Activated naive CD8-positive, alpha-beta T cell treated with anti-CD3 and anti-CD28 coated beads for 36 hours (primary cell): ENCODE measurements around the gene DYNLT2B. TPM values are rescaled to one million over a fixed set of nuclear protein-coding genes. Genes with fewer than 3 reads are reported as not detected.
"Not testable (repeated sequence)": the region's sequence is repeated elsewhere in the genome, so short reads cannot be mapped to it uniquely, and the experiment has no call there.

Experiments used
- DNase-seq: peaks from one replicate; pipeline ENCODE4 v3.0.0; 2021
- H3K27ac Mint-ChIP-seq: one replicate; pipeline ENCODE4 v1.8.0; 2022; ENCODE audit warnings: mild to moderate bottlenecking, moderate library complexity, mixed read lengths
- H3K27me3 Mint-ChIP-seq: one replicate; pipeline ENCODE4 v1.8.0; 2022; ENCODE audit warnings: mild to moderate bottlenecking, mixed read lengths
- H3K36me3 Mint-ChIP-seq: one replicate; pipeline ENCODE4 v1.8.0; 2021; ENCODE audit warnings: mild to moderate bottlenecking, mixed read lengths
- H3K4me1 Mint-ChIP-seq: one replicate; pipeline ENCODE4 v1.8.0; 2021; ENCODE audit warnings: mixed read lengths
- H3K4me3 Mint-ChIP-seq: one replicate; pipeline ENCODE4 v1.8.0; 2022; ENCODE audit warnings: mild to moderate bottlenecking, moderate library complexity, mixed read lengths
- H3K9me3 Mint-ChIP-seq: one replicate; pipeline ENCODE4 v1.8.0; 2022; ENCODE audit warnings: mixed read lengths
- total RNA-seq, 2 experiments: library from RNA; stranded (reverse); gene quantifications; one replicate each; pipeline ENCODE4 v1.2.3, GENCODE V29; 2021

The DYNLT2B gene
- 1 to 10 TPM; 8.1 to 8.4 TPM for total RNA-seq

GRCh38 chr3:196317687-196318467 lies at the start of gene DYNLT2B:
TSS of gene DYNLT2B (minus strand) at chr3:196318240. CDS start at chr3:196318152, 88 bp downstream.
- Mint-ChIP-seq H3K9me3 (no peaks in the 10 kb centered on the region), H3K27me3 (no peaks in the 10 kb centered on the region), H3K4me3 (peak within 1 kb of the TSS; percentile 93), H3K36me3 (no peaks in the 10 kb centered on the region), H3K27ac (peak within 1 kb of the TSS; percentile 94), H3K4me1 (peaks cover 5% of the 10 kb centered on the region)
- DNase-seq, result peak; percentile 93

GRCh38 chr3:196365736-196366135 lies 47.7 kb upstream of the DYNLT2B start:
- no peaks in the 10 kb centered on the region for H3K27me3 Mint-ChIP-seq
- H3K27ac Mint-ChIP-seq, result no peak overlapping the region
- H3K9me3 Mint-ChIP-seq, result no peaks in the 10 kb centered on the region
- no peak for DNase-seq
- H3K4me1 Mint-ChIP-seq, result no peaks in the 10 kb centered on the region
- H3K36me3 Mint-ChIP-seq, result peaks cover 10% of the 10 kb centered on the region
- no peak overlapping the region for H3K4me3 Mint-ChIP-seq

- Mint-ChIP-seq H3K27me3 (no peaks in the 10 kb centered on the region), H3K9me3 (no peaks in the 10 kb centered on the region), H3K36me3 (peaks cover 31% of the 10 kb centered on the region), H3K4me1 (peaks cover 5% of the 10 kb centered on the region), H3K4me3 (no peak overlapping the region), H3K27ac (no peak overlapping the region)
- no peak for DNase-seq
Observed at GRCh38 chr3:196360586-196360985, 42.5 kb upstream of the DYNLT2B start.

- not testable (repeated sequence) for H3K27me3 Mint-ChIP-seq, DNase-seq, H3K9me3 Mint-ChIP-seq, H3K4me3 Mint-ChIP-seq, H3K4me1 Mint-ChIP-seq, H3K27ac Mint-ChIP-seq
- H3K36me3 Mint-ChIP-seq, result peaks cover 32% of the 10 kb centered on the region
Observed at GRCh38 chr3:196358540-196358939, 40.5 kb upstream of the DYNLT2B start.

- DNase-seq, result no peak
- no peak overlapping the region for H3K27ac Mint-ChIP-seq
- peaks cover 32% of the 10 kb centered on the region for H3K36me3 Mint-ChIP-seq
- peaks cover 5% of the 10 kb centered on the region for H3K4me1 Mint-ChIP-seq
- H3K4me3 Mint-ChIP-seq, result no peak overlapping the region
- no peaks in the 10 kb centered on the region for H3K27me3 Mint-ChIP-seq
- no peaks in the 10 kb centered on the region for H3K9me3 Mint-ChIP-seq
Observed at GRCh38 chr3:196357905-196358304, 39.9 kb upstream of the DYNLT2B start.

- no peak overlapping the region for H3K4me3 Mint-ChIP-seq
- no peak overlapping the region for H3K27ac Mint-ChIP-seq
- H3K9me3 Mint-ChIP-seq, result no peaks in the 10 kb centered on the region
- DNase-seq, result no peak
- peaks cover 25% of the 10 kb centered on the region for H3K36me3 Mint-ChIP-seq
- peaks cover 5% of the 10 kb centered on the region for H3K4me1 Mint-ChIP-seq
- no peaks in the 10 kb centered on the region for H3K27me3 Mint-ChIP-seq
Observed at GRCh38 chr3:196356556-196356955, 38.5 kb upstream of the DYNLT2B start.

- Mint-ChIP-seq H3K4me3 (no peak overlapping the region), H3K27me3 (no peaks in the 10 kb centered on the region), H3K9me3 (no peaks in the 10 kb centered on the region), H3K27ac (no peak overlapping the region), H3K4me1 (peaks cover 5% of the 10 kb centered on the region), H3K36me3 (peaks cover 22% of the 10 kb centered on the region)
- DNase-seq, result no peak
Observed at GRCh38 chr3:196355668-196356067, 37.6 kb upstream of the DYNLT2B start.

GRCh38 chr3:196354132-196354531 lies 36.1 kb upstream of the DYNLT2B start:
- H3K27me3 Mint-ChIP-seq, result no peaks in the 10 kb centered on the region
- no peak overlapping the region for H3K27ac Mint-ChIP-seq
- no peak for DNase-seq
- peaks cover 3% of the 10 kb centered on the region for H3K4me1 Mint-ChIP-seq
- no peak overlapping the region for H3K4me3 Mint-ChIP-seq
- peaks cover 20% of the 10 kb centered on the region for H3K36me3 Mint-ChIP-seq
- H3K9me3 Mint-ChIP-seq, result no peaks in the 10 kb centered on the region

GRCh38 chr3:196351541-196351940 lies 33.5 kb upstream of the DYNLT2B start:
- DNase-seq, result no peak
- no peaks in the 10 kb centered on the region for H3K27me3 Mint-ChIP-seq

GRCh38 chr3:196350067-196350466 lies 32.0 kb upstream of the DYNLT2B start:
- peaks cover under 1% of the 10 kb centered on the region for H3K4me1 Mint-ChIP-seq
- H3K9me3 Mint-ChIP-seq, result no peaks in the 10 kb centered on the region
- H3K36me3 Mint-ChIP-seq, result peaks cover 15% of the 10 kb centered on the region
- no peaks in the 10 kb centered on the region for H3K27me3 Mint-ChIP-seq
- DNase-seq, result no peak
- H3K27ac Mint-ChIP-seq, result no peak overlapping the region
- H3K4me3 Mint-ChIP-seq, result no peak overlapping the region

More at GRCh38 chr3:196351541-196351940, 33.5 kb upstream of the DYNLT2B start:
- H3K4me3 Mint-ChIP-seq, result no peak overlapping the region
- peaks cover 16% of the 10 kb centered on the region for H3K36me3 Mint-ChIP-seq
- H3K27ac Mint-ChIP-seq, result no peak overlapping the region
- no peaks in the 10 kb centered on the region for H3K4me1 Mint-ChIP-seq
- H3K9me3 Mint-ChIP-seq, result no peaks in the 10 kb centered on the region

GRCh38 chr3:196348698-196349097 lies 30.7 kb upstream of the DYNLT2B start:
- H3K4me3 Mint-ChIP-seq, result no peak overlapping the region
- H3K36me3 Mint-ChIP-seq, result peaks cover 14% of the 10 kb centered on the region
- H3K27me3 Mint-ChIP-seq, result no peaks in the 10 kb centered on the region
- H3K9me3 Mint-ChIP-seq, result no peaks in the 10 kb centered on the region
- peaks cover 6% of the 10 kb centered on the region for H3K4me1 Mint-ChIP-seq
- DNase-seq, result no peak
- H3K27ac Mint-ChIP-seq, result no peak overlapping the region

- H3K27me3 Mint-ChIP-seq, result peaks cover under 1% of the 10 kb centered on the region
- no peak for DNase-seq
- peaks cover 6% of the 10 kb centered on the region for H3K4me1 Mint-ChIP-seq
- no peak overlapping the region for H3K27ac Mint-ChIP-seq
- H3K9me3 Mint-ChIP-seq, result no peaks in the 10 kb centered on the region
- no peak overlapping the region for H3K4me3 Mint-ChIP-seq
- peaks cover 14% of the 10 kb centered on the region for H3K36me3 Mint-ChIP-seq
Observed at GRCh38 chr3:196344663-196345062, 26.6 kb upstream of the DYNLT2B start.

GRCh38 chr3:196343917-196344316 lies 25.9 kb upstream of the DYNLT2B start:
- not testable (repeated sequence) for H3K27me3 Mint-ChIP-seq, H3K4me1 Mint-ChIP-seq, H3K4me3 Mint-ChIP-seq, DNase-seq, H3K27ac Mint-ChIP-seq, H3K9me3 Mint-ChIP-seq
- peaks cover 11% of the 10 kb centered on the region for H3K36me3 Mint-ChIP-seq

- Mint-ChIP-seq H3K36me3 (peaks cover 5% of the 10 kb centered on the region), H3K4me3 (no peak overlapping the region), H3K27me3 (peaks cover 3% of the 10 kb centered on the region), H3K4me1 (peaks cover 6% of the 10 kb centered on the region), H3K9me3 (no peaks in the 10 kb centered on the region), H3K27ac (no peak overlapping the region)
- no peak for DNase-seq
Observed at GRCh38 chr3:196341137-196341536, 23.1 kb upstream of the DYNLT2B start.

- no peak for DNase-seq
- Mint-ChIP-seq H3K4me1 (peaks cover 6% of the 10 kb centered on the region), H3K27ac (no peak overlapping the region), H3K36me3 (peaks cover 2% of the 10 kb centered on the region), H3K4me3 (no peak overlapping the region), H3K9me3 (no peaks in the 10 kb centered on the region), H3K27me3 (peaks cover 3% of the 10 kb centered on the region)
Observed at GRCh38 chr3:196340466-196340865, 22.4 kb upstream of the DYNLT2B start.
